Body of pancreas (tissue), 4 donors: ENCODE results near the gene GREB1. TPM values are rescaled to one million over a fixed set of nuclear protein-coding genes. Genes with fewer than 3 reads are reported as not detected.

Source experiments
- ATAC-seq: fragments of 150-250 bp; one replicate; pipeline ENCODE4 v1.9.1; 2016
- DNase-seq, 4 donors: peaks; one replicate each; pipeline ENCODE4 v3.0.0-alpha.2; 2019
- H3K27ac ChIP-seq, 4 donors: fragments of 200-600 bp; sonication (generic); 1 replicate in 3 of 4; 2 replicates in 1 of 4; pipeline versions ENCODE4 v1.5.1 to v1.6.1; 2016 to 2019; ENCODE audit warnings: mild to moderate bottlenecking in 1 of 4, mixed read lengths in 1 of 4, moderate library complexity in 1 of 4
- H3K27me3 ChIP-seq, 2 donors: fragments of 200-600 bp; sonication (generic); one replicate each; pipeline ENCODE4 v1.6.0; 2016; ENCODE audit warnings: mild to moderate bottlenecking in 1 of 2
- H3K36me3 ChIP-seq, 2 donors: fragments of 200-600 bp; sonication (generic); replicated peaks in 1 of 2; 2 replicates each; pipeline ENCODE4 v1.5.1; 2016; ENCODE audit warnings: low read depth in 2 of 2; ENCODE audit not compliant: insufficient read depth in 1 of 2
- H3K4me1 ChIP-seq: fragments of 200-600 bp; sonication (generic); one replicate; pipeline ENCODE4 v1.6.0; 2016
- H3K4me3 ChIP-seq, 2 donors: fragments of 200-600 bp; sonication (generic); 1 replicate in 1 of 2; 2 replicates in 1 of 2; pipeline ENCODE4 v1.5.1; 2016 to 2019
- H3K9me3 ChIP-seq, 3 donors: fragments of 200-600 bp; sonication (generic); 1 replicate in 2 of 3; 2 replicates in 1 of 3; pipeline ENCODE4 v1.5.1; 2016
- CTCF ChIP-seq, 7 experiments: fragments of 450-650 bp in 4 of 7; fragments of 200-600 bp in 3 of 7; sonication (generic) in 3 of 7; IDR thresholded peaks; one replicate each; pipeline ENCODE4 v1.5.1; 2016 to 2019; ENCODE audit warnings: antibody characterized with exemption in 7 of 7
- POLR2A ChIP-seq, 3 donors: fragments of 450-650 bp; IDR thresholded peaks; one replicate each; pipeline ENCODE4 v1.6.1; 2016; ENCODE audit warnings: antibody characterized with exemption in 3 of 3, mild to moderate bottlenecking in 2 of 3
- WGBS, 2 donors: methylation state at CpG; one replicate each; pipeline ENCODE4 v1.1.5; 2017; 5-methylcytosine and 5-hydroxymethylcytosine counted together
- intact Hi-C: fragments of 100-400 bp; cut with DNase I; formaldehyde crosslinking; loops from one replicate; pipeline ENCODE4 v1.15.1; 2023
- total RNA-seq, 2 donors: library from RNA; depleted of rRNA; stranded (reverse); fragments of >200 nt; gene quantifications; one replicate each; pipeline ENCODE4 v1.1.0, GENCODE V29; 2016

GREB1 gene
- 10 to 100 TPM; 10.4 to 19.8 TPM for total RNA-seq

- intact Hi-C loops, result no loop called here
- 35 to 38% methylated on average over 9 of the region's 9 CpGs for WGBS, 2 donors
Measured at GRCh38 chr2:11533278-11534070, at the start of gene GREB1. TSS of gene GREB1 (plus strand) at chr2:11534045. CDS start at chr2:11556615, 22,570 bp downstream.

GRCh38 chr2:11488809-11489208 is 45.0 kb upstream of the GREB1 start:
- Histone ChIP-seq H3K4me1 (peaks cover 4% of the 10 kb centered on the region), H3K27me3 (no peaks in the 10 kb centered on the region), H3K4me3 (no peak overlapping the region), H3K9me3 (no peaks in the 10 kb centered on the region), H3K27ac (no peak overlapping the region), H3K36me3 (no peaks in the 10 kb centered on the region)
- 46 to 71% methylated on average over 3 of the region's 3 CpGs for WGBS, 2 donors
- ATAC-seq, result peak; percentile 59
- DNase-seq, result no peak
- TF ChIP-seq POLR2A (IDR thresholded peaks at IDR 0.05) (no peak), CTCF (IDR thresholded peaks at IDR 0.05) (no peak)
- intact Hi-C loops, result no loop called here

More at GRCh38 chr2:11533278-11534070, at the start of gene GREB1:
- peaks cover 49% of the 10 kb centered on the region for H3K4me1 ChIP-seq
- TF ChIP-seq CTCF (IDR thresholded peaks at IDR 0.05) (no peak), POLR2A (IDR thresholded peaks at IDR 0.05) (no peak)
- no peak for DNase-seq
- H3K27me3 ChIP-seq, result no peaks in the 10 kb centered on the region
- ATAC-seq, result no peak
- no peak within 1 kb of the TSS for H3K4me3 ChIP-seq
- no peaks in the 10 kb centered on the region for H3K36me3 ChIP-seq
- H3K27ac ChIP-seq, result no peak within 1 kb of the TSS
- H3K9me3 ChIP-seq, result no peaks in the 10 kb centered on the region

GRCh38 chr2:11490194-11490593 is 43.7 kb upstream of the GREB1 start:
- Histone ChIP-seq H3K36me3 (no peaks in the 10 kb centered on the region), H3K4me1 (no peaks in the 10 kb centered on the region), H3K4me3 (no peak overlapping the region), H3K9me3 (no peaks in the 10 kb centered on the region), H3K27me3 (no peaks in the 10 kb centered on the region), H3K27ac (no peak overlapping the region)
- 90 to 91% methylated on average over 5 of the region's 5 CpGs for WGBS, 2 donors
- ATAC-seq, result no peak
- DNase-seq, result no peak
- TF ChIP-seq POLR2A (IDR thresholded peaks at IDR 0.05), result no peak
- no peak for TF ChIP-seq CTCF (IDR thresholded peaks at IDR 0.05)
- intact Hi-C loops, result loop anchor here (10.0 kb wide), 1 partner anchor 55 kb away; no protein-coding TSS in a partner anchor

GRCh38 chr2:11491348-11491933 is 42.4 kb upstream of the GREB1 start:
- Histone ChIP-seq H3K27ac (no peak overlapping the region), H3K9me3 (no peaks in the 10 kb centered on the region), H3K27me3 (no peaks in the 10 kb centered on the region), H3K4me3 (no peak overlapping the region), H3K36me3 (no peaks in the 10 kb centered on the region), H3K4me1 (no peaks in the 10 kb centered on the region)
- intact Hi-C loops, result loop anchor here (10.0 kb wide), 1 partner anchor 53 kb away; no protein-coding TSS in a partner anchor
- no peak for ATAC-seq
- TF ChIP-seq CTCF (IDR thresholded peaks at IDR 0.05), result no peak
- TF ChIP-seq POLR2A (IDR thresholded peaks at IDR 0.05), result no peak
- WGBS, 2 donors, result 64% methylated on average over 3 of the region's 3 CpGs
- DNase-seq, result no peak
